Tibial nerve (tissue), 4 donors: ENCODE measurements around the gene MIPEP. TPM values are rescaled to one million over a fixed set of nuclear protein-coding genes. Genes with fewer than 3 reads are reported as not detected.

Experiments
- DNase-seq, 2 donors: peaks; one replicate each; pipeline ENCODE4 v3.0.0-alpha.2; 2019; ENCODE audit warnings: low spot score in 2 of 2
- H3K27ac ChIP-seq, 4 donors: fragments of 200-600 bp; sonication (generic) in 3 of 4; one replicate each; pipeline ENCODE4 v1.5.1; 2017 to 2019; ENCODE audit warnings: mild to moderate bottlenecking in 1 of 4
- H3K27me3 ChIP-seq, 2 donors: fragments of 200-600 bp; sonication (generic) in 1 of 2; one replicate each; pipeline versions ENCODE4 v1.5.1 to v1.6.0; 2017 to 2019
- H3K36me3 ChIP-seq, 3 donors: fragments of 200-600 bp; sonication (generic); one replicate each; pipeline ENCODE4 v1.5.1; 2018 to 2019
- H3K4me1 ChIP-seq, 4 donors: fragments of 200-600 bp; sonication (generic) in 3 of 4; one replicate each; pipeline ENCODE4 v1.5.1; 2017 to 2019
- H3K4me3 ChIP-seq, 4 donors: fragments of 200-600 bp; sonication (generic) in 3 of 4; one replicate each; pipeline ENCODE4 v1.5.1; 2017 to 2019; ENCODE audit warnings: mild to moderate bottlenecking in 1 of 4, moderate library complexity in 1 of 4
- H3K9me3 ChIP-seq, 4 donors: fragments of 200-600 bp; sonication (generic) in 3 of 4; one replicate each; pipeline ENCODE4 v1.5.1; 2017 to 2019
- CTCF ChIP-seq, 5 experiments: fragments of 200-600 bp in 3 of 5; fragments of 450-650 bp in 2 of 5; sonication (generic) in 3 of 5; IDR thresholded peaks; one replicate each; pipeline ENCODE4 v1.5.1; 2016 to 2019; ENCODE audit warnings: antibody characterized with exemption in 5 of 5, mild to moderate bottlenecking in 3 of 5, moderate library complexity in 2 of 5
- EP300 ChIP-seq, 2 donors: sonication (generic); formaldehyde crosslinking; IDR thresholded peaks; one replicate each; pipeline ENCODE4 v1.6.1; 2017; ENCODE audit warnings: antibody characterized with exemption in 2 of 2, mild to moderate bottlenecking in 1 of 2
- POLR2A ChIP-seq, 2 donors: fragments of 450-650 bp; IDR thresholded peaks; one replicate each; pipeline ENCODE4 v1.6.1; 2017; ENCODE audit warnings: antibody characterized with exemption in 2 of 2, mild to moderate bottlenecking in 2 of 2, moderate library complexity in 2 of 2
- WGBS, 2 donors: methylation state at CpG; one replicate each; pipeline ENCODE4 v1.1.5; 2018; 5-methylcytosine and 5-hydroxymethylcytosine counted together
- total RNA-seq, 4 donors: library from RNA; depleted of rRNA; stranded (reverse); fragments of >200 nt; gene quantifications; one replicate each; pipeline ENCODE4 v1.1.0, GENCODE V29; 2016

MIPEP gene
- total RNA-seq, 4 donors from 2014 or later, result 8.4 to 25.8 (median 16.4) TPM

DNA sequence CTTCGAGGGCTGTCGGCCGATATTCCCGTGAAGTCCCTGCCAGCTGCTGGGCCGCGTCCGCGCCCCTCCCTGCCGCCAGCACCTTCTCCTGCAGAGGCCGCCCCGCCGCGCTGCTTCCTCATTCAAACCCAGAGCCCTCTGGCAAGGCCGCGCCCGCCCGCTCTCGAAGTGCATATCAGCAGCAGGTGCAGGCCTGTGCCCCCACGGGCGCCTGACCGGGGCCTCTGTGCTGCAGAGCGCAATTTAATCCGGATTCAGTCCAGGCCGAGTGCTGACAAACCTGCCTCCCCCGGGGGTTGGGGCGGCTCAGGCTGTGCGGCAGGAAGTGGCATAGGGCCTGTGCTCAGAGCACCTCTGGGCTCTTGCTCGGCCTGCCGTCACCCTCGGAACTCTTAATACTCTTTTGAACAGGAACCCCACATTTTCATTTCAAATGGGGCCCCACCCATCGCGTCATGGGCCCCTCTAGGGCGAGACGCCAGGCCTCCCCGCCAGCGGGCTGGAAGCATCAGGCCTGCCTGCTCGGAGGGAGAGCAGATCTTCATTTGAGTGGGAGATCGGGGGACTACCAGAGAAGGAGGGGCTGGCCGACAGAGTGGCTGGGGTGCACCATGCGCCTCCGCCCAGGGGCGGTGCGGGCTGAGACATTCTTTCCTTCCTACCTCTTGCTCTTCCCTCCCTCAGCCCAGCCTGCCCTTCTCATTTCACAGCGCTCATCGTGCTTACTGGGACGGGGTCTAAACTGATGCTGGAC is 193.3 kb downstream of the MIPEP start:
- 56 to 60% methylated on average over 30 to 46 of the region's 46 CpGs for WGBS, 2 donors
- DNase-seq, result no peak
- H3K27ac ChIP-seq, result peak overlapping the region in 1 of 4 donors; percentile 56
- no peaks in the 10 kb centered on the region for H3K9me3 ChIP-seq
- H3K36me3 ChIP-seq, result no peaks in the 10 kb centered on the region
- H3K4me3 ChIP-seq, result peak overlapping the region in 1 of 4 donors; percentile 11
- H3K4me1 ChIP-seq, result peaks cover 0 to 16% (median 4%) of the 10 kb centered on the region in 4 donors
- no peaks in the 10 kb centered on the region for H3K27me3 ChIP-seq
- no peak for TF ChIP-seq POLR2A (IDR thresholded peaks at IDR 0.05)
- TF ChIP-seq CTCF (IDR thresholded peaks at IDR 0.05), result no peak
- no peak for TF ChIP-seq EP300 (IDR thresholded peaks at IDR 0.05)

DNA sequence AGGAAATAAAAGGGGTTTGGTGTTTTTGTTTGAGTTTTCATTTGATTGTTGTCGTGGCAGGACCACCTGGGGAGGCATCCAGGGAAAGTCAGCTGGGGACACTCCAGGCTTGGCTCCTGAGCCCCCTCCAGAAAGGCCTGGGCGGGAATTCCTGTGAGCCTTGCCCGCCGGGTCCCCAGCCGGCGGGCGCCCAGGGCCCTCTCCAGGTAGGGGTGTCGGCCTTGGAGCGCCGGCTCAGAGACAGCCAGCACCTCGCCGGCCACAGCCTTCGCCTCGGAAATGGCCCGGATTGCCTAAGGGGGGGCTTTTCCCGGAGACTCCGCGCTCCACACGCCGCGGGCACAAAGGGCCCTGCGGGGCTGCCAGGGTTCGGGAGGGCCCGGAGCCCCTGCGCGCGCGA is 194.0 kb downstream of the MIPEP start:
- peaks cover 0 to 14% (median 4%) of the 10 kb centered on the region in 4 donors for H3K4me1 ChIP-seq
- DNase-seq, result no peak
- H3K4me3 ChIP-seq, result no peak overlapping the region
- H3K27me3 ChIP-seq, result no peaks in the 10 kb centered on the region
- no peaks in the 10 kb centered on the region for H3K36me3 ChIP-seq
- TF ChIP-seq EP300 (IDR thresholded peaks at IDR 0.05), result no peak
- no peak for TF ChIP-seq POLR2A (IDR thresholded peaks at IDR 0.05)
- TF ChIP-seq CTCF (IDR thresholded peaks at IDR 0.05), result no peak
- no peaks in the 10 kb centered on the region for H3K9me3 ChIP-seq
- no peak overlapping the region for H3K27ac ChIP-seq
- 80 to 83% methylated on average over 27 to 28 of the region's 28 CpGs for WGBS, 2 donors

DNA sequence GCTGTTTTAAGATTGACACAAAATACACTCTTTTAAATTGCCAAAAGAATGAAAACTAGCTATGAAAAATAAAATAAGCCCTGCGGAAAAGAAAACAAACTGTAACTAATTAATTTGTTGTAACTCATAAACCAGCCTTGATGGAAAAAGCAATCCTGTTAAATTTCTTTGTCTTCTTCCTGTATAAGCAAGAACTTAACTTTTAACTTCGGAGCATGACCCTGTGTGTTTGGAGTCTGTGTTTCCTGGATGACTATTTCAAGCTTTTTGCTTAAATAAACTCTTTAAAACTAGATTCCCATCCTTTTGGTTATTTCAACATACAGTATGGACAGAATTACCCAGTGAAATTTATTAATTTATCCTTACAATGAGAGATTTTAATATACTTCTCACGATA is 196.4 kb downstream of the MIPEP start:
- no peaks in the 10 kb centered on the region for H3K27me3 ChIP-seq
- TF ChIP-seq CTCF (IDR thresholded peaks at IDR 0.05), result no peak
- no peak for TF ChIP-seq POLR2A (IDR thresholded peaks at IDR 0.05)
- no peak for TF ChIP-seq EP300 (IDR thresholded peaks at IDR 0.05)
- WGBS, 2 donors, result 56 to 68% methylated on average over 3 of the region's 3 CpGs
- H3K4me3 ChIP-seq, result no peak overlapping the region
- H3K9me3 ChIP-seq, result no peaks in the 10 kb centered on the region
- no peak overlapping the region for H3K27ac ChIP-seq
- H3K36me3 ChIP-seq, result no peaks in the 10 kb centered on the region
- peaks cover 0 to 11% (median 3%) of the 10 kb centered on the region in 4 donors for H3K4me1 ChIP-seq
- DNase-seq, result no peak

DNA sequence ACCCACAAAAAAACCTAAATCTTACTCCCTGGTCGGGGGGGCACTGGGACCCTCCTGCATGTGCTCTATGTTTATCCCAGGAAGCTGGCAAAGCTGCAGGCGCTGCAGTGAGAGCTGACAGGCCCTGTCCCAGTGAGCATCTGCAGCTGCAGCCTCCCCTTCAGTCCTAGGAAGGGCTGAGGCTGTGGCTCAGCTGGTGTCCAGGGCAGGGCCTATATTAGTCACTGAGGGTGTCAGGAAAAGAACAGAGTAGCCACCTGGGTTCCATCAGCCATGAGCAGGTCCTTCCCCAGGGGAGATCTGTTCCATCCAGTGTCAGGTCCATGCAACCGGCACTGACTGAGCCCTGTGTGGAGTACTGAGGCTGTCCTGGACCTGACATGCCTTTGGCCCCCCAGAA is 198.5 kb downstream of the MIPEP start:
- Histone ChIP-seq H3K4me3 (no peak overlapping the region), H3K27ac (no peak overlapping the region), H3K36me3 (no peaks in the 10 kb centered on the region), H3K9me3 (no peaks in the 10 kb centered on the region), H3K4me1 (no peaks in the 10 kb centered on the region), H3K27me3 (no peaks in the 10 kb centered on the region)
- WGBS, 2 donors, result 97 to 100% methylated on average over 3 of the region's 3 CpGs
- DNase-seq, result no peak
- no peak for TF ChIP-seq CTCF (IDR thresholded peaks at IDR 0.05)
- TF ChIP-seq POLR2A (IDR thresholded peaks at IDR 0.05), result no peak
- TF ChIP-seq EP300 (IDR thresholded peaks at IDR 0.05), result no peak

DNA sequence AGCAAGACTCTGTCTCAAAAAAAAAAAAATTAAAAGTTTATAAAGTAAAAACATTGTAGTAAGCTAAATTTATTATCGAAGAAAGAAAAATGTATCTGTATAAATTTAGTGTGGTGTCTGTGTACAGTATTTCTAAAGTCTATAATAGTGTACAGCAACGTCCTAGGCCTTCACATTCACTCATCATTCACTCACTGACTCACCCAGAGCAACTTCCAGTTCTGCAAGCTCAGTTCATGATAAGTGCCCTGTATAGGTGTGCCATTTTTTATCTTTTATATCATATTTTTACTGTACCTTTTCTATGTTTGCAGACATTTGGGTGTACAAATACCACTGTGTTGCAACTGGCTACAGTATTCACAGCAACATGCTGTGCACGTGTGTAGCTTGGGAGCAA is 200.9 kb downstream of the MIPEP start:
- H3K27me3 ChIP-seq, result no peaks in the 10 kb centered on the region
- peaks cover 0 to 13% (median 4%) of the 10 kb centered on the region in 4 donors for H3K9me3 ChIP-seq
- no peak overlapping the region for H3K4me3 ChIP-seq
- TF ChIP-seq CTCF (IDR thresholded peaks at IDR 0.05) (no peak), POLR2A (IDR thresholded peaks at IDR 0.05) (no peak), EP300 (IDR thresholded peaks at IDR 0.05) (no peak)
- no peak overlapping the region for H3K27ac ChIP-seq
- no peaks in the 10 kb centered on the region for H3K36me3 ChIP-seq
- 80 to 91% methylated on average over 3 of the region's 3 CpGs for WGBS, 2 donors
- H3K4me1 ChIP-seq, result no peaks in the 10 kb centered on the region
- no peak for DNase-seq
